Measurements from ENCODE around the gene HLCS. TPM values are rescaled to one million over a fixed set of nuclear protein-coding genes. Genes with fewer than 3 reads are reported as not detected.
"Not testable (repeated sequence)": the region's sequence is repeated elsewhere in the genome, so short reads cannot be mapped to it uniquely, and the experiment has no call there.

The HLCS gene
- total and polyA plus RNA-seq, 4 experiments from 2014 or later: 8.3 to 14.7 (median 11.3) TPM

DNA sequence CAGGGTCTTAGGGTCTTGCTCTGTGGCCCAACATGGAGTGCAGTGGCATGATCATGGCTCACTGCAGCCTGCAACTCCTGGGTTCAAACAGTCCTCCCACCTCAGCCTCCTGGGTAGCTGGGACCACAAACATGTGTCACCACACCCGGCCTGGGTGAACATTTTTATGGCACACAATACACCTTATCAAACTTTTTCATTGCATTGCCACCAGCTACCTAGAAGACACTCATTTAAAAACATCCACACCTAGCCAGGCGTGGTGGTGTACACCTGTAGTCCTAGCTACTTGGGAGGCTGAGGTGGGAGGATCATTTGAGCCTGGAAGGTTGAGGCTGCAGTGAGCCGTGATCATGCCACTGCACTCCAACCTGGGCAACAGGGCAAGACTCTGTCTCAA lies 37.4 kb upstream of the HLCS start:
- POLR2A ChIA-PET (ENCODE audit: partially characterized antibody); H3K4me3 ChIP-seq (ENCODE audit: low read length in 2 of 2); H3K4me3 Mint-ChIP-seq; CTCF ChIA-PET (ENCODE audit: partially characterized antibody); H3K9me3 Mint-ChIP-seq; H3K9me3 ChIP-seq (ENCODE audit: control insufficient read depth in 1 of 2, low read length in 2 of 2); H3K27me3 Mint-ChIP-seq; H3K36me3 Mint-ChIP-seq; DNase-seq; H3K27me3 ChIP-seq (ENCODE audit: insufficient read depth, low read length); H3K27ac ChIP-seq (ENCODE audit: low read depth, low read length); H3K36me3 ChIP-seq (ENCODE audit: insufficient read depth, low read length): not testable (repeated sequence)
- peak overlapping the region in 2 of 7 donors; percentile 9 to 11 for H3K27ac Mint-ChIP-seq
- H3K4me1 Mint-ChIP-seq: peaks cover 7 to 13% (median 12%) of the 10 kb centered on the region in 4 donors
- intact Hi-C loops (cut with micrococcal nuclease): loop anchor here (10.0 kb wide), 1 partner anchor 859 kb away; no protein-coding TSS in a partner anchor
- H3K4me1 ChIP-seq (ENCODE audit: insufficient read depth, low read length): peaks cover 15% of the 10 kb centered on the region

DNA sequence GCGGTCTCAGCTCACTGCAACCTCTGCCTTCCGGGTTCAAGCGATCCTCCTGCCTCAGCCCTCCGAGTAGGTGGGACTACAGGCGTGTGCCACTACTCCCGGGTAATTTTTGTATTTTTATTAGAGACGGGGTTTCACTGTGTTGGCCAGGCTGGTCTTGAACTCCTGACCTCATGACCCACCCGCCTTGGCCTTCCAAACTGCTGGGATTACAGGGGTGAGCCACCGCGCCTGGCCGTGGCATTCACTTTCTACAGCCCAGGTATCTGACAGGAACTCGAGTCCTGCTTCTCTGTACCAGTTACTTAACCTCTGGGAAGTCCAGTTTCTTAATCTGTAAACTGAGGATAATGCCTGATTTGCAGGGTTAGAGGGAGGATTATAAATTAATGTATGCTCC lies 36.4 kb upstream of the HLCS start:
- H3K27me3 Mint-ChIP-seq; H3K9me3 ChIP-seq (ENCODE audit: control insufficient read depth in 1 of 2, low read length in 2 of 2); CTCF ChIA-PET (ENCODE audit: partially characterized antibody); H3K4me3 ChIP-seq (ENCODE audit: low read length in 2 of 2); H3K36me3 ChIP-seq (ENCODE audit: insufficient read depth, low read length); H3K36me3 Mint-ChIP-seq; POLR2A ChIA-PET (ENCODE audit: partially characterized antibody); DNase-seq; H3K27ac ChIP-seq (ENCODE audit: low read depth, low read length); H3K27me3 ChIP-seq (ENCODE audit: insufficient read depth, low read length); H3K4me3 Mint-ChIP-seq; H3K9me3 Mint-ChIP-seq: not testable (repeated sequence)
- Mint-ChIP-seq H3K4me1 (peaks cover 7 to 13% (median 12%) of the 10 kb centered on the region in 4 donors), H3K27ac (peak overlapping the region in 1 of 7 donors; percentile 55)
- intact Hi-C loops (cut with micrococcal nuclease): loop anchor here (10.0 kb wide), 1 partner anchor 858 kb away; no protein-coding TSS in a partner anchor
- peaks cover 15% of the 10 kb centered on the region for H3K4me1 ChIP-seq (ENCODE audit: insufficient read depth, low read length)

DNA sequence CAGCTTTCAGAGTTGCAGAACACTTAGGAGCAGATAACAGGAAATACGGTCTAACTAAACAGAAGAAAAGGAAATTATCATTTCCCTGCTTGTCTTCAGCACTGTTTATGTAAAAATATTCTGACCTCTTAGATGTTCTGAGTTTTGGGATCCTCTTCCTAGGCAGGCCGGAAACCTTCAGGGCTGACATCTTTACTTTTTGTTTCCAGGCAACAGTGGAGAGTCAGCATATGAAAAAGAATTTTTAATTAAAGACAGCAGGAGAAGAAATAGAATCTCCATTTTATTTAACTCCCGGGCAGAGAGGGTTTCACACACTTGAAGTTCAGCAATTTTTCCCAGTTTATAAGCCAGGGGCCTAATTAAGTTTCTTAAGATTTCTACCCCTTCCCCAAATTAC lies 35.0 kb upstream of the HLCS start:
- peaks cover 7 to 10% (median 8%) of the 10 kb centered on the region in 4 donors for H3K4me1 Mint-ChIP-seq
- H3K27me3 ChIP-seq (ENCODE audit: insufficient read depth, low read length): no peaks in the 10 kb centered on the region
- no peaks in the 10 kb centered on the region for H3K36me3 Mint-ChIP-seq
- H3K4me1 ChIP-seq (ENCODE audit: insufficient read depth, low read length): peaks cover 8% of the 10 kb centered on the region
- H3K27me3 Mint-ChIP-seq: no peaks in the 10 kb centered on the region
- CTCF ChIA-PET (ENCODE audit: partially characterized antibody): interaction anchor here (0.7 to 6.8 kb wide), 5 partner anchors 8 to 376 kb away, joined by 3 to 26 read pairs (median 5); no protein-coding TSS in a partner anchor
- no peaks in the 10 kb centered on the region for H3K36me3 ChIP-seq (ENCODE audit: insufficient read depth, low read length)
- peak overlapping the region in 5 of 7 donors; percentile 39 to 82 (median 72) for H3K27ac Mint-ChIP-seq
- H3K4me3 ChIP-seq (ENCODE audit: low read length in 2 of 2): no peak overlapping the region
- H3K9me3 ChIP-seq (ENCODE audit: control insufficient read depth in 1 of 2, low read length in 2 of 2): no peaks in the 10 kb centered on the region
- H3K4me3 Mint-ChIP-seq: no peak overlapping the region
- no peak for DNase-seq
- no peaks in the 10 kb centered on the region for H3K9me3 Mint-ChIP-seq
- POLR2A ChIA-PET (ENCODE audit: partially characterized antibody): interaction anchor here (0.9 to 2.4 kb wide), 2 partner anchors 11 to 12 kb away, joined by 3 to 5 read pairs; no protein-coding TSS in a partner anchor
- intact Hi-C loops (cut with micrococcal nuclease): loop anchor here (10.0 kb wide), 1 partner anchor 857 kb away; no protein-coding TSS in a partner anchor
- H3K27ac ChIP-seq (ENCODE audit: low read depth, low read length): no peak overlapping the region

DNA sequence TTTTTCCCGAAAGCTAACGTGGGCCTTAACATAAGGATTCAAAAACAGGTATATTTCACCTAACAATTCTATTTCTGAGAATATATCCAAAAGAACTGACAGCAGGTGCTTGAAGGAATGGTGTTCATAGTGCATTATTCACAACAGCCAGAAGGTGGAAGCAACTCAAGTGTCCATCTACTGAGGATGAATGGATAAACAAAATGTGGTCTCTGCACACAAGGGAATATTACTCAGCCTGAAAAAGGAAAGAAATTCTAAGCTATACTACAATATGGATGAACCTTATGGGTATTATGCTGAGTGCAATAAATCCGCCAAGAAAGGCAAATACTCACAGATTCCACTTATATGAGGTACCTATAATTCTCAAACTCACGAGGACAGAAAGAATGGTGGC lies 33.9 kb upstream of the HLCS start:
- H3K9me3 ChIP-seq (ENCODE audit: control insufficient read depth in 1 of 2, low read length in 2 of 2): no peaks in the 10 kb centered on the region
- Mint-ChIP-seq H3K9me3 (no peaks in the 10 kb centered on the region), H3K4me3 (no peak overlapping the region), H3K27me3 (no peaks in the 10 kb centered on the region), H3K36me3 (no peaks in the 10 kb centered on the region), H3K4me1 (peaks cover 7 to 10% (median 8%) of the 10 kb centered on the region in 4 donors), H3K27ac (no peak overlapping the region)
- no peaks in the 10 kb centered on the region for H3K36me3 ChIP-seq (ENCODE audit: insufficient read depth, low read length)
- DNase-seq: no peak
- CTCF ChIA-PET (ENCODE audit: partially characterized antibody): interaction anchor here (1.0 to 6.8 kb wide), 4 partner anchors 10 to 23 kb away, joined by 3 to 26 read pairs (median 10); no protein-coding TSS in a partner anchor
- peaks cover 8% of the 10 kb centered on the region for H3K4me1 ChIP-seq (ENCODE audit: insufficient read depth, low read length)
- no peak overlapping the region for H3K27ac ChIP-seq (ENCODE audit: low read depth, low read length)
- no peak overlapping the region for H3K4me3 ChIP-seq (ENCODE audit: low read length in 2 of 2)
- intact Hi-C loops (cut with micrococcal nuclease): loop anchor here (10.0 kb wide), 1 partner anchor 856 kb away; no protein-coding TSS in a partner anchor
- POLR2A ChIA-PET (ENCODE audit: partially characterized antibody): interaction anchor here (0.9 to 2.4 kb wide), 2 partner anchors 10 to 11 kb away, joined by 3 to 5 read pairs; no protein-coding TSS in a partner anchor
- H3K27me3 ChIP-seq (ENCODE audit: insufficient read depth, low read length): no peaks in the 10 kb centered on the region

DNA sequence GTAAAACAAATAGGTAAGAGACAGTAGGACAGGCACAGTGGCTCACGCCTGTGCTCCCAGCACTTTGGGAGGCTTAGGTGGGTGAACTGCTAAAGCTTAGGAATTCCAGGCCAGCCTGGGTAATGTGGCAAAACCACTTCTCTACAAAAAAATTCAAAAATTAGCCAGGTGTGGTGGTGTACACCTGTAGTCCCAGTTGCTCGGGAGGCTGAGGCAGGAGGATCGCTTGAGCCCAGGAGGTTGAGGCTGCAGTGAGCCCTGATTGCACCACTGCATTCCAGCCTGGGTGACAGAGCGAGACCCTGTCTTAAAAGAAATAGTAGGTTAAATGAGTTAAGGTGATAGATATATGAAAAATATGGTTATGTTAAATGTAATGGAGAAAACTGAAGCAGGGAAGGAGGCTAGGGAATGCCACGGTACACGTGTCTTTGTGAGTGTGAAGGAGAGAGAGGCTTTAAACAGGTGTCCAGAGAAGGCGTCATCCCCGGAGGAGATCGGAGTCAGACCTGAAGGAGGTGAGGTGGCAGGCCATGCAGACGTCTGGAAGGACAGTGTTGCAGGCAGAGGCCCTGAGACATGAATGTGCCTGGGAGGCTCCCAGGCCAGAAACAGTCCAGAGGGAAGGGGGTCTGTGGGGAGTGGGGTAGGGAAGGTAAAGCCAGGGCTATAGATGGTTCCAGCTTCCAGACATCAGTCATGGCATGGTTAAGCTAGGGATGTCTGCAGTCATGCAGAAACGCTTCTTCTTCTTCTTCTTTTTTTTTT lies 32.8 kb upstream of the HLCS start:
- Mint-ChIP-seq H3K9me3 (no peaks in the 10 kb centered on the region), H3K27me3 (no peaks in the 10 kb centered on the region), H3K4me1 (peaks cover 7 to 13% (median 9%) of the 10 kb centered on the region in 4 donors), H3K27ac (peak overlapping the region in 2 of 7 donors; percentile 3 to 40), H3K36me3 (no peaks in the 10 kb centered on the region), H3K4me3 (peak overlapping the region in 1 of 8 donors; percentile 50)
- no peaks in the 10 kb centered on the region for H3K27me3 ChIP-seq (ENCODE audit: insufficient read depth, low read length)
- intact Hi-C loops (cut with micrococcal nuclease): no loop called here
- H3K27ac ChIP-seq (ENCODE audit: low read depth, low read length): no peak overlapping the region
- no peak overlapping the region for H3K4me3 ChIP-seq (ENCODE audit: low read length in 2 of 2)
- no peak for DNase-seq
- H3K9me3 ChIP-seq (ENCODE audit: control insufficient read depth in 1 of 2, low read length in 2 of 2): no peaks in the 10 kb centered on the region
- CTCF ChIA-PET (ENCODE audit: partially characterized antibody): interaction anchor here (2.2 to 6.8 kb wide), 3 partner anchors 10 to 22 kb away, joined by 7 to 26 read pairs (median 13); no protein-coding TSS in a partner anchor
- POLR2A ChIA-PET (ENCODE audit: partially characterized antibody): no interaction called here
- H3K36me3 ChIP-seq (ENCODE audit: insufficient read depth, low read length): no peaks in the 10 kb centered on the region
- peaks cover 8% of the 10 kb centered on the region for H3K4me1 ChIP-seq (ENCODE audit: insufficient read depth, low read length)

DNA sequence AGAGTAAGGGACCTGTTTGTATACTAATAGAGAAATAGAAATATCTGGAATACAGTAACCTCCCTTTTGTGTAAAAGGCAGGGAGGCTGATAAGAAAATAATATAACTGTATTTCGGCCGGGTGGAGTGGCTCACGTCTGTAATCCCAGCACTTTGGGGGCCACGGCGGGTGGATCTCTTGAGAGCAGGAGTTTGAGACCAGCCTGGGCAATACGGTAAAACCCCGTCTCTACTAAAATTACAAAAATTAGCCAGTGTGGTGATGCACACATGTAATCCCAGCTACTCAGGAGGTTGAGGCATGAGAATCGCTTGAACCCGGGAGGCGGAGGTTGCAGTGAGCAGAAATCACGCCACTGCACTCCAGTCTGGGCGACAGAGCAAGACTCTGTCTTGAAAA lies 28.8 kb upstream of the HLCS start:
- H3K27me3 ChIP-seq (ENCODE audit: insufficient read depth, low read length); POLR2A ChIA-PET (ENCODE audit: partially characterized antibody); H3K27ac ChIP-seq (ENCODE audit: low read depth, low read length); H3K4me3 ChIP-seq (ENCODE audit: low read length in 2 of 2); DNase-seq; H3K9me3 ChIP-seq (ENCODE audit: control insufficient read depth in 1 of 2, low read length in 2 of 2); H3K9me3 Mint-ChIP-seq; H3K4me3 Mint-ChIP-seq; H3K36me3 ChIP-seq (ENCODE audit: insufficient read depth, low read length); H3K36me3 Mint-ChIP-seq; intact Hi-C loops (cut with micrococcal nuclease); H3K27me3 Mint-ChIP-seq; H3K4me1 ChIP-seq (ENCODE audit: insufficient read depth, low read length); H3K27ac Mint-ChIP-seq: not testable (repeated sequence)
- CTCF ChIA-PET (ENCODE audit: partially characterized antibody): interaction anchor here (6.6 to 6.8 kb wide), 2 partner anchors 15 to 28 kb away, joined by 26 to 65 read pairs; partner anchors contain the start of gene HLCS
- peaks cover 3 to 12% (median 9%) of the 10 kb centered on the region in 4 donors for H3K4me1 Mint-ChIP-seq

DNA sequence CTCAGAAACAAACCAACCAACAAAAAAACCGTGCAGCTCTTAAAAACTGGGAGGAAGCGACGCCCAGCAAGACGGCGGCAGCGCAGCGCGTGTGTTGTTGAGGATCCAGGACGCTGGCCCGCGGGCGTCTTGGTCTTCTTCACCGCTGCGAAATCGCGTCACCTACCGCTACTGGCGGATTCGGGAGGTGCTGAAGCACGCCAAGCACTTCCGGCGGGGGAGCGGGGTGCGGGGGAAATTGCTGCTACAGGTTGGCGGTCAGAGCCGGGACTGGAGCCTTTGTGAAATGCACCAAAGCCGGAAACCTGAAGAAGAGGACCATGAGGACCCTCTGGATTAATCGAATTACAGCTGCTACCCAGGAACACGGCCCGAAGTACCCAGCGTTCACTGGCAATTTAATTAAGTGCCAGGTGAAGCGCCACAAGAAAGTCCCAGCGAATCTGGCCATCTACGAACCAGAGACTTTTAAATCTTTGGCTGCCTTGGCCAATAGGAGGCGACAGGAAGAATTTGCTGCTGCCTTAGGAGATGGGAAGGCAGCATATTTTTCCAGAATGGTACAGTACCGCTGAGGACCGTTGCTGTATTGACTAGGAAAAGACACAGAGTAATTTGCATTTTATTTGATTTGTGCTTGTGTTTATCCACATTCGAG lies 28.2 kb upstream of the HLCS start:
- ChIA-PET POLR2A (ENCODE audit: partially characterized antibody) (no interaction called here), CTCF (ENCODE audit: partially characterized antibody) (interaction anchor here (6.6 to 6.8 kb wide), 2 partner anchors 16 to 28 kb away, joined by 26 to 65 read pairs; partner anchors contain the start of gene HLCS)
- Histone ChIP-seq H3K9me3 (ENCODE audit: control insufficient read depth in 1 of 2, low read length in 2 of 2) (no peaks in the 10 kb centered on the region), H3K27me3 (ENCODE audit: insufficient read depth, low read length) (no peaks in the 10 kb centered on the region), H3K4me3 (ENCODE audit: low read length in 2 of 2) (no peak overlapping the region), H3K36me3 (ENCODE audit: insufficient read depth, low read length) (no peaks in the 10 kb centered on the region), H3K27ac (ENCODE audit: low read depth, low read length) (no peak overlapping the region), H3K4me1 (ENCODE audit: insufficient read depth, low read length) (peaks cover 5% of the 10 kb centered on the region)
- no peaks in the 10 kb centered on the region for H3K27me3 Mint-ChIP-seq
- peaks cover 0 to 2% (median 0%) of the 10 kb centered on the region in 8 donors for H3K9me3 Mint-ChIP-seq
- peak in 2 of 5 donors; percentile 33 to 35 for DNase-seq
- intact Hi-C loops (cut with micrococcal nuclease): no loop called here
- H3K4me1 Mint-ChIP-seq: peaks cover 4 to 14% (median 10%) of the 10 kb centered on the region in 4 donors
- H3K4me3 Mint-ChIP-seq: peak overlapping the region in 6 of 8 donors; percentile 23 to 82 (median 44)
- peak overlapping the region in 2 of 7 donors; percentile 59 to 86 for H3K27ac Mint-ChIP-seq
- H3K36me3 Mint-ChIP-seq: no peaks in the 10 kb centered on the region

All from CD4-positive, alpha-beta memory T cell (primary cell).